Neuron (in vitro differentiated cells): ENCODE results near the gene XRCC6.
"Not testable (repeated sequence)": the region's sequence is repeated elsewhere in the genome, so short reads cannot be mapped to it uniquely, and the experiment has no call there.

Source experiments
- H2AFZ ChIP-seq: one replicate; pipeline ENCODE4 v1.6.1; 2013; ENCODE audit warnings: low read depth, mild to moderate bottlenecking, inconsistent platforms, low read length, moderate library complexity
- H3K27me3 ChIP-seq: one replicate; pipeline ENCODE4 v1.6.1; 2013; ENCODE audit warnings: low read length; ENCODE audit not compliant: insufficient read depth
- H3K36me3 ChIP-seq: one replicate; pipeline ENCODE4 v1.6.1; 2013; ENCODE audit warnings: low read length; ENCODE audit not compliant: insufficient read depth
- H3K4me1 ChIP-seq: one replicate; pipeline ENCODE4 v1.6.1; 2013; ENCODE audit warnings: low read length; ENCODE audit not compliant: insufficient read depth
- H3K4me3 ChIP-seq: 2 replicates; pipeline ENCODE4 v1.5.1; 2013; ENCODE audit warnings: mild to moderate bottlenecking, low read length, moderate library complexity
- H3K9me3 ChIP-seq: one replicate; pipeline ENCODE4 v1.6.1; 2013; ENCODE audit warnings: low read length

The XRCC6 gene

GRCh38 chr22:41621099-41621910, at the start of gene XRCC6:
XRCC6 (plus strand) TSS chr22:41621295; CDS start chr22:41622005, 710 bp downstream.
- H3K4me1 ChIP-seq, result peaks cover 21% of the 10 kb centered on the region
- H3K4me3 ChIP-seq, result peak within 1 kb of the TSS; percentile 95
- H3K27me3 ChIP-seq, result no peaks in the 10 kb centered on the region
- H2AFZ ChIP-seq, result peak within 1 kb of the TSS; percentile 81
- no peaks in the 10 kb centered on the region for H3K9me3 ChIP-seq
- peaks cover 29% of the 10 kb centered on the region for H3K36me3 ChIP-seq

GRCh38 chr22:41571786-41572185, 49.3 kb upstream of the XRCC6 start:
- Histone ChIP-seq H3K4me1 (peaks cover 15% of the 10 kb centered on the region), H3K36me3 (peaks cover 4% of the 10 kb centered on the region), H3K9me3 (no peaks in the 10 kb centered on the region), H2AFZ (no peak overlapping the region), H3K27me3 (no peaks in the 10 kb centered on the region), H3K4me3 (no peak overlapping the region)

GRCh38 chr22:41572305-41572704, 48.8 kb upstream of the XRCC6 start:
- peaks cover 15% of the 10 kb centered on the region for H3K4me1 ChIP-seq
- H3K4me3 ChIP-seq, H3K36me3 ChIP-seq, H2AFZ ChIP-seq, H3K27me3 ChIP-seq, H3K9me3 ChIP-seq: not testable (repeated sequence)

GRCh38 chr22:41573677-41574076, 47.4 kb upstream of the XRCC6 start:
- Histone ChIP-seq H3K27me3 (no peaks in the 10 kb centered on the region), H2AFZ (no peak overlapping the region), H3K4me3 (no peak overlapping the region), H3K9me3 (no peaks in the 10 kb centered on the region), H3K36me3 (peaks cover 14% of the 10 kb centered on the region), H3K4me1 (peaks cover 10% of the 10 kb centered on the region)

GRCh38 chr22:41574847-41575381, 46.2 kb upstream of the XRCC6 start:
- Histone ChIP-seq H3K4me3 (no peak overlapping the region), H3K9me3 (no peaks in the 10 kb centered on the region), H2AFZ (no peak overlapping the region), H3K4me1 (no peaks in the 10 kb centered on the region), H3K27me3 (no peaks in the 10 kb centered on the region), H3K36me3 (peaks cover 23% of the 10 kb centered on the region)

GRCh38 chr22:41575533-41575932, 45.6 kb upstream of the XRCC6 start:
- H3K4me1 ChIP-seq, result no peaks in the 10 kb centered on the region

GRCh38 chr22:41576877-41577276, 44.2 kb upstream of the XRCC6 start:
- H3K27me3 ChIP-seq, result no peaks in the 10 kb centered on the region
- H3K36me3 ChIP-seq, result peaks cover 25% of the 10 kb centered on the region
- no peaks in the 10 kb centered on the region for H3K9me3 ChIP-seq
- H3K4me1 ChIP-seq, result no peaks in the 10 kb centered on the region
- H3K4me3 ChIP-seq, result no peak overlapping the region
- no peak overlapping the region for H2AFZ ChIP-seq

More at GRCh38 chr22:41575533-41575932, 45.6 kb upstream of the XRCC6 start:
- no peak overlapping the region for H3K4me3 ChIP-seq
- H3K36me3 ChIP-seq, result peaks cover 25% of the 10 kb centered on the region
- H2AFZ ChIP-seq, result no peak overlapping the region
- H3K9me3 ChIP-seq, result no peaks in the 10 kb centered on the region
- H3K27me3 ChIP-seq, result no peaks in the 10 kb centered on the region

- no peaks in the 10 kb centered on the region for H3K4me1 ChIP-seq
Measured at GRCh38 chr22:41578114-41578513, 43.0 kb upstream of the XRCC6 start.

GRCh38 chr22:41578818-41579217, 42.3 kb upstream of the XRCC6 start:
- Histone ChIP-seq H3K36me3 (peaks cover 27% of the 10 kb centered on the region), H3K4me1 (no peaks in the 10 kb centered on the region), H3K9me3 (no peaks in the 10 kb centered on the region), H2AFZ (no peak overlapping the region), H3K4me3 (no peak overlapping the region), H3K27me3 (no peaks in the 10 kb centered on the region)

More at GRCh38 chr22:41578114-41578513, 43.0 kb upstream of the XRCC6 start:
- no peaks in the 10 kb centered on the region for H3K9me3 ChIP-seq
- H3K36me3 ChIP-seq, result peaks cover 27% of the 10 kb centered on the region
- H2AFZ ChIP-seq, result no peak overlapping the region
- no peaks in the 10 kb centered on the region for H3K27me3 ChIP-seq
- no peak overlapping the region for H3K4me3 ChIP-seq

GRCh38 chr22:41579297-41579996, 41.6 kb upstream of the XRCC6 start:
- no peaks in the 10 kb centered on the region for H3K4me1 ChIP-seq
- H3K27me3 ChIP-seq, result no peaks in the 10 kb centered on the region
- H2AFZ ChIP-seq, result no peak overlapping the region
- H3K9me3 ChIP-seq, result no peaks in the 10 kb centered on the region
- H3K4me3 ChIP-seq, result no peak overlapping the region
- H3K36me3 ChIP-seq, result peaks cover 30% of the 10 kb centered on the region

- Histone ChIP-seq H3K36me3 (peaks cover 34% of the 10 kb centered on the region), H3K4me3 (no peak overlapping the region), H3K27me3 (no peaks in the 10 kb centered on the region), H3K9me3 (no peaks in the 10 kb centered on the region), H2AFZ (no peak overlapping the region), H3K4me1 (no peaks in the 10 kb centered on the region)
Measured at GRCh38 chr22:41579997-41580355, 41.1 kb upstream of the XRCC6 start.

GRCh38 chr22:41582694-41583093, 38.4 kb upstream of the XRCC6 start:
- Histone ChIP-seq H3K4me1 (no peaks in the 10 kb centered on the region), H3K4me3 (no peak overlapping the region), H3K27me3 (no peaks in the 10 kb centered on the region), H2AFZ (no peak overlapping the region), H3K9me3 (no peaks in the 10 kb centered on the region), H3K36me3 (peaks cover 24% of the 10 kb centered on the region)

- Histone ChIP-seq H3K4me3 (no peak overlapping the region), H2AFZ (no peak overlapping the region), H3K9me3 (no peaks in the 10 kb centered on the region), H3K36me3 (peaks cover 13% of the 10 kb centered on the region), H3K4me1 (peaks cover 8% of the 10 kb centered on the region), H3K27me3 (no peaks in the 10 kb centered on the region)
Measured at GRCh38 chr22:41584881-41585280, 36.2 kb upstream of the XRCC6 start.
